Measurements from ENCODE around the gene PPY.
A peak's percentile ranks its signal among the peaks of the same experiment; 100 is the strongest.
"Not testable (repeated sequence)": the region's sequence is repeated elsewhere in the genome, so short reads cannot be mapped to it uniquely, and the experiment has no call there.

PPY gene

DNA sequence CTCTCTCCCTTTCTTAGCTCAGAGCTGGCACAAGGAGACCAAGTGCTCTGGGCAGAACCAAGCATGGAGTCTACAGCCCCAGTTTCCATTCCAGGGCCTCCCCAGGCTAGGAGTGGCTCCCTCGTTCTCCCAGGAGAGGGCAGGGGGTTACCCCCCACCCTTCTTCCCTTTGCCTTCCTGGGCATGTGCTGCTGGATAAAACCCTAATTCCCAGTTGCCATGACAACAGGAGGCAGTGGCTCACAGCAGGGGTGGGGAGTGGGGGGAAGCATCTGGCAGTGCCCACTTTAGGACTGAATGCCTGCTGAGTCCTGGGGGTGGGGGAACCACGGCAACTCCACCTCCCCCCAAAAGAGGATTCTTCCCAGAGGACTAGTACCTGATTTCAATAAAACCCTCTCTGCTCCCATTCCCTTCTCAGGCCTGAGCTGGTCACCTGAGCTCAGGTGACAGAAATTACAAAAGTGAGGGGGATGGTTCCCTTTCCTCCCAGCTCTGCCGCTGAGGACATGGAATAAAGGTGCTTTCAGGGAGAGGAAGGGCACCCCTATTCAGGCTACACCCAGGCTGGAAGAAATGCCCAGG is 36.8 kb downstream of the PPY start:
- no peak for DNase-seq (ENCODE audit: low read depth)

DNA sequence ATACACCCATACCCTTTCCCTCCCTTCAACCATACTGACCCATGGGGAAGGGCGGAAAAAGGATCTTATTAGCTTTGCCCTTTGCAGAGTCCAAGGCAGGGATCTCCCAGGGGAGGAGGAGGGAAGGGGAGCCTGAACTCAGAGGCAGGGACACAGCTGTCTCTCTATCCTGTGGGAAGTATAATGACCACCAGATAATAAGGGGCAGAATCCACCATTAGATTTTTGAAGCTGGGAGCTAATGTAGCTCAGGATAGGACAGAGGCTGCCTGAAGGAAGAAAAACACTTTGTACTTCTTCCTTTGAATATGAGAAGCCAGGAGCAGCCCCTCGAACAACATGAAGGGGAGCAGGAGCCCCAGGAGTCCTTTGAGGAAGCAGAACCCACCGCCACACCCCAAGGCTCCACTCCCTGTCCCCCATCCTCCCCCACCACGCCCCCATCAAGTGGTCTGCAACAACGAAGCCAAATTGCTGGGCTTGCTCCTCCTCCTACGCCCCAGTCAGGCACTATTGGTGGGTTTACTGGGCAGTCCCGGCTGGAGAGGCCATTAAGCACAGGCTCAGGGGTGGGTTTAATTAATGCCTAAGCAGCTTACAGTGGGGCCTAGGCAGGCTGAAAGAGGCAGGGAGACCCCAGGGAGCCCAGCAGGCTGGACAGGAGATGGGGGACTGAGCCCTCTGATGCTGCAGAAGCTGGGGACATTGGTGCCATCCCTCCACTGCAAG is 40.3 kb downstream of the PPY start:
- DNase-seq (ENCODE audit: low read depth): no peak

DNA sequence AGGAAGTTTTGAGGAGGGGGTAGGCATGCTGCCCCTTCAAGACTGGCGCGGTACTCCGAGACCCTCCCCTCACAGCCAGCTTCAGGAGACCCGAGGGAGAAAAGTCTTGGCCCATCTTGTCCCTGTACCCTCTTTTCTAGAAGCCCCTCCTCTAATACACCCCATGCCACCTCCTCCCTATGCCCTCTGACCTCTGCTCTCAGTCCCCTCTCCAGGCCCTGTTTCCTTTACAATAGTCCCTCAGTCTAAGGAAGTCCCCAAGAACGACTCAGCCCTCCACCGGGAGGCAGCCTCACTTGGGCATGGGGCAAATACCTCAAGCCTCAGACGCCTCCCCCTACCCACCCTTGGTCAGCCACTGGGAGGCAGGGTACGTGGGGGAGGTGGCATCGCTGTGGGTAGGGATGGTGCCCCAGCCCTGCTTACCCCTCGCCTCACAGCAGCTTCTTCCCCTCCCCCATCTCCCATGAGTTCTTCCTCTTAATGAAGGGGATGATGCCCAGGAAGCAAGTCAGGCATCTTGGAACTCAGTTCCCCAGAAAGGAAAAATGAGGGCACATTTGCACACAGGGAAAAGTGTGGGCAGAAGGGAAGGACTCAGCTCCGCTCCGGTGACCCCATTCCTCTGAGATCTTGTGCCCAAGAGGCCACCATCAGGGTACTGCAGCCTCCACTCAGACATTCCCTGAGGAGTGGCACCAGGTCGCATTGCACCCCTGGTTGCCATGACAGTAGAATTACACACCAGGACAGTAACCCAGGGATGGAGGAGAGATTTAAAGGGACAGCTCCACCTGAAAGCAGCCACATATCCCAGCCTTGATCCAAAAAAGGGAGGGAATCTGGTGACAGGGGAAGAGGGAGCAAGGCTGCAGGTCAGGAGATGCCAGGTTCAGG is 41.2 kb downstream of the PPY start:
- no peak for DNase-seq (ENCODE audit: low read depth)

DNA sequence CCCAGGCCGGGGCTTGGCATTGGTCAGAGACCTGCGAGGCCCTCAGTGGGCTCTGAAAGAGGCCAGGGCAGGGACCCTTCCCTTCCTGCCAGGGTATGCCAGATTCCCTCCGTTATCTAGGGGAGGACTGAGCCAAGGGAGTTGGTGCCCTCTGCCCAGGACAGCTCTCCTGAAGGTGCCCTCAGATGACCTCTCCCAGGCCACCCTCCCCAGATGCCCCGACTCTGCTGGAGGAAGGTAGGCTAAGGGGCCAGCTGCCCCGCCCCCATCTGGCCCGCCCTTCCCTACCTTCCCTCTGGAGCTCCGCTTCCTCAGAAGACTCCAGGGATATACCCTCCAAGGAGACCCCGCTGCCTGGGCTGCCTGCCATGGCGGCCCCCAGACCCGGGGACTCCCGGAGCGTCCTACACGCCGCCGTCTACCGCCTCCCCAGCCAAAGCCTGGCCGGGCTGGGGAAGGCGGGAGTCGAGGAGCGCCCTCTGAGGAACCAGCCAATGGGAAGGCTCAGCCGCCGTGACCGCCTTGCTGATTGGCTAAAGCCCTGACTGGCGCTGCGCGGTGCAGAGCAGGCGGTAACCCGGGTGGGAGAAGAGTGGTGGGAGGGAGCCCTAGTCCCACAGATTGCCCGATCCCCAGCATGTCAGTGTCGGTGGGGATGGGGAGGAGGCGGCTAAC is 42.0 kb downstream of the PPY start:
- DNase-seq (ENCODE audit: low read depth): peak; percentile 58

DNA sequence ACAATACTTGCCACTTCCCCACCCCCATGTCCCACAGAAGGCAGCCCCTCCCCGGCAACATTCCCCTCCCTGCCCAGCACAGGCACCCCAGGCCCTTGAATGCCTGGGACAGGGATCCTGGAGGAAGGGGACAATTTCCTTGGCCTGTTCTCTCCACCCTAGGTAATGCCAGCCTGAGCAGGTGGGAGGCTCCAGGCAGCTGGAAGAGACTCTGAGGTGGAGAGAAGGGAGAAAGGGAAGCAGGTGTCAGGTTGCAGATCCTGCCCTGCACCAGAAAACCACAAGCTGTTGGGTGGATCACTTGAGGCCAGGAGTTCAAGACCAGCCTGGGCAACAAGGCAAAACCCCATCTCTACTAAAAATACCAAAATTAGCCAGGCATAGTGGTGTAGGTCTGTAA is 43.8 kb downstream of the PPY start:
- DNase-seq (ENCODE audit: low read depth): no peak

DNA sequence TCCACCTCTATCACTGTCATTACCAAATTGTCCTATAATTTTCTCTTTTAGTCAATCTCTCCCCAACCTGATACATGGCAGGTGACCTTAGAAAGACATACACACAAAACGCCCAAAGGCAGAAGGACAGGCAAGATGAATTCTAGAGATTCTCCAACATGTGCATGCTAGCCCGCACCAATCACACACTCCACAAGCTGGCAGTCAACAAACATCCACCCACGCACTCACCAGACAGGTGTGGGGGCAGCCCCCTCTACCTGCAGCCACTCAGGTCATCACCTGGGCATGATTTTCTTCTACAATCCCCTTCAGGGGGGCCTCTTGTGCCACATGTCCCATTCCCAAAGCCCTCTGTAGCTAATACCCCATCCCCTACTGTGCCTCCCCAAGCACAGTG is 44.4 kb downstream of the PPY start:
- no peak for DNase-seq (ENCODE audit: low read depth)

DNA sequence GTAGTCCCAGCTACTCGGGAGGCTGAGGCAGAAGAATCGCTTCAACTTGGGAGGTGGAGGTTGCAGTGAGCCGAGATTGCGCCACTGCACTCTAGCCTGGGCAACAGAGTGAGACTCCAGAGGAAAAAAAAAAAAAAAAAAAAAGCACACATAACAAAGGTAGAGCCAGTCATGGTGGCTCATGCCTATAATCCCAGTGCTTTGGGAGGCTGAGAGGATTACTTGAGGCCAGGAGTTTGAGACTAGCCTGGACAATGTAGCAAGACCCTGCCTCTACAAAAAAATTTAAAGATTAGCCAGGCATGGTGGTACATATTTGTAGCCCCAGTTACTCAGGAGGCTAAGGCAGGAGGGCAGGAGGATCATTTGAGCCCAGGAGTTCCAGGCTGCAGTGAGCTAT is 47.8 kb downstream of the PPY start:
- DNase-seq (ENCODE audit: low read depth): not testable (repeated sequence)

DNA sequence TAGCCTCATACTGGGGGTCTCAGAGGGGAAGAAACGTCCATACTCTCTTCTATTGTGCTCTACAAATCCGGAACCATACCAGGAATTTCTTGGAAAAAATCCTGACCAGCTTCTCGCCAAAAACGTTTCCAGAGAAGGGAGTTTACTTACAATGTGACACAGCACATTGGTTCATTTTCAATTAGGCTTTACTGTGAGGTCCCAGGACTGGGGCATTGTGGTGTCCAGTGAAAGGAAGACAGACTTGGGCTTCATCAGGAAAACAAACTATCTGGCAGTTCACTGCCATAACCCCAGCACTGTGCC is 49.7 kb downstream of the PPY start:
- DNase-seq (ENCODE audit: low read depth): no peak

DNA sequence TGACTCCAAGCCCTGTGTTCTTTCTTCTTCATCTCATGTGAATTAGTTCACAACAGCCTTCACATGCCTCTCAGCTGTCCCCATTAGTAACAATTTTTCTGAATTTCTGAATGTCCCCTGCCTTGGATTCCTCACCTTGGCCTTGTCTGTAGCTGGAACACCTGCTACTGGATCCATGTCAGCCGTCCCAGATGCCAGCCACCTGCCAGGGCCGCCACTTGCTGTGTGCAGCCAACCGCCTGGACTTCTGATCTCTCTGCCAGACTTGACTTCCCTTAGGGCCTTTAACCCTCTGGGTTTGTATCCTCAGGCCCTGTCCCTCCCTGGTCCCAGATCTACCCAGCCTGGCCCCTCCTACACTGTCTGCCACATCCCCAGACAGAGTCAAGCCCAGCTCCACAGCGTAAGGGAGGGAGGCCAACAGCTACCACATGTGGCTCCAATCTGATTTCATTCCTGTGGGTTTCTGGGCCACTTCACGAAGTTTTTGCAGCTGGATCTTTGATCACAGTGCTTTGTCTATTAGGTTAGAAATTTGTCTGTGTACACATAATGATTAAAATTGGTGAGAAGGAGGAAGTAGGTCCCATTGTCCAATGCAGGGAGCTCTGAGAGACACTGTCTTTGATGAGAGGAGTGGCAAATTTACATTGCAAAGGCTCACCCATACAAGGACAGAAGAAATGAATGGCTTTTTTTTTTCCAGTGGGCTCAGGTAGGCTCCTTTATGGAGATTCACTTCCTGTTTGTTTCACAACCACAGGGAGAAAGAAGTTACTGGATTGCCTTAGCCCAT is 50.2 kb downstream of the PPY start:
- no peak for DNase-seq (ENCODE audit: low read depth)

All from amniotic epithelial cell (primary cell).